H1 (cell line): Measurements from ENCODE around the gene HSF2. TPM values are rescaled to one million over a fixed set of nuclear protein-coding genes. Genes with fewer than 3 reads are reported as not detected.

Source experiments
- CTCF ChIA-PET: fragments of 300-600 bp; sonication (Branson Sonifier 250); formaldehyde crosslinking; loops from one replicate; lab custom pipeline; 2021; ENCODE audit not compliant: partially characterized antibody; lab: Charles Lee
- POLR2A ChIA-PET: fragments of 300-600 bp; sonication (Branson Sonifier 250); formaldehyde crosslinking; loops from one replicate; lab custom pipeline; 2021; ENCODE audit warnings: inconsistent platforms; ENCODE audit not compliant: partially characterized antibody; lab: Charles Lee
- DNase-seq, 2 experiments: peaks; one replicate each; pipeline versions ENCODE4 v3.0.0 to v3.0.0-alpha.2; 2010 to 2022; ENCODE audit warnings: low spot score in 2 of 2, low read depth in 1 of 2, mixed read lengths in 1 of 2
- FAIRE-seq: peaks from 2 replicates; lab custom pipeline; 2011; peaks lifted over from hg19 to GRCh38; lab: Jason Lieb, UNC
- H2AFZ ChIP-seq: 2 replicates; pipeline ENCODE4 v1.8.1; 2012; ENCODE audit warnings: low read length, inconsistent platforms
- H2AK5ac ChIP-seq: 2 replicates; pipeline ENCODE4 v1.6.1; 2013; ENCODE audit warnings: low read depth, low read length
- H2BK120ac ChIP-seq: replicated peaks from 2 replicates; pipeline ENCODE3; 2013; ENCODE audit warnings: low read depth, low read length, inconsistent platforms
- H2BK12ac ChIP-seq: 2 replicates; pipeline ENCODE4 v1.6.1; 2013; ENCODE audit warnings: low read depth, low read length
- H2BK15ac ChIP-seq: 2 replicates; pipeline ENCODE4 v1.6.1; 2013; ENCODE audit warnings: low read length
- H2BK20ac ChIP-seq: 2 replicates; pipeline ENCODE4 v1.6.1; 2013; ENCODE audit warnings: low read length
- H2BK5ac ChIP-seq: 2 replicates; pipeline ENCODE4 v1.6.1; 2013; ENCODE audit warnings: low read depth, low read length
- H3K14ac ChIP-seq: 2 replicates; pipeline ENCODE4 v1.6.1; 2013; ENCODE audit warnings: inconsistent platforms; ENCODE audit not compliant: insufficient read length
- H3K18ac ChIP-seq: 2 replicates; pipeline ENCODE4 v1.6.1; 2013; ENCODE audit warnings: low read length; ENCODE audit errors: extremely low read depth
- H3K23ac ChIP-seq: 2 replicates; pipeline ENCODE4 v1.6.1; 2013; ENCODE audit warnings: inconsistent platforms; ENCODE audit not compliant: insufficient read length
- H3K23me2 ChIP-seq: 2 replicates; pipeline ENCODE4 v1.6.1; 2013; ENCODE audit warnings: low read depth, low read length
- H3K27ac ChIP-seq: 2 replicates; pipeline ENCODE4 v1.6.1; 2011; ENCODE audit warnings: low read depth, low read length, inconsistent platforms
- H3K27me3 ChIP-seq, 4 experiments: replicated peaks in 1 of 4; 1 replicate in 1 of 4; 2 replicates in 3 of 4; pipeline versions ENCODE4 v1.6.1 to v1.8.1; 2011 to 2013; ENCODE audit warnings: low read length in 3 of 4, mild to moderate bottlenecking in 3 of 4, inconsistent platforms in 2 of 4, mixed read lengths in 2 of 4, moderate library complexity in 1 of 4; ENCODE audit not compliant: control insufficient read depth in 3 of 4, insufficient read depth in 3 of 4; ENCODE audit errors: extremely low read depth in 1 of 4
- H3K36me3 ChIP-seq, 4 experiments: 2 replicates each; pipeline versions ENCODE4 v1.6.1 to v1.8.1; 2011 to 2013; ENCODE audit warnings: mild to moderate bottlenecking in 4 of 4, low read length in 3 of 4, moderate library complexity in 2 of 4, control low read depth in 1 of 4, inconsistent platforms in 1 of 4; ENCODE audit not compliant: insufficient read depth in 4 of 4, control insufficient read depth in 2 of 4
- H3K4ac ChIP-seq: replicated peaks from 2 replicates; pipeline ENCODE3; 2013; ENCODE audit warnings: low read length, low read depth, mixed read lengths, inconsistent platforms; ENCODE audit not compliant: insufficient read length
- H3K4me1 ChIP-seq, 4 experiments: replicated peaks in 1 of 4; 1 replicate in 1 of 4; 2 replicates in 3 of 4; pipeline versions ENCODE4 v1.6.1 to v1.8.1; 2011 to 2013; ENCODE audit warnings: low read length in 3 of 4, inconsistent platforms in 2 of 4, mixed read lengths in 1 of 4; ENCODE audit not compliant: insufficient read depth in 4 of 4, control insufficient read depth in 3 of 4
- H3K4me2 ChIP-seq, 2 experiments: 2 replicates each; pipeline versions ENCODE4 v1.6.1 to v1.8.1; 2011 to 2013; ENCODE audit warnings: low read depth in 2 of 2, low read length in 2 of 2, control low read depth in 1 of 2, inconsistent platforms in 1 of 2, mild to moderate bottlenecking in 1 of 2; ENCODE audit not compliant: insufficient read depth in 1 of 2
- H3K4me3 ChIP-seq, 4 experiments: fragments of 200-600, 300-600 bp in 1 of 4; sonication (generic), shearing (Covaris generic), sonication (Bioruptor Twin) in 1 of 4; 2 replicates each; pipeline versions ENCODE4 v1.5.1 to v1.8.1; 2011 to 2016; ENCODE audit warnings: low read length in 4 of 4, low read depth in 3 of 4, control low read depth in 2 of 4, inconsistent platforms in 2 of 4, mild to moderate bottlenecking in 2 of 4, mixed read lengths in 1 of 4, moderate library complexity in 1 of 4; ENCODE audit not compliant: insufficient read depth in 2 of 4; ENCODE audit errors: extremely low read depth in 1 of 4
- H3K56ac ChIP-seq: replicated peaks from 2 replicates; pipeline ENCODE3; 2013; ENCODE audit warnings: low read depth, mild to moderate bottlenecking, mixed read lengths, low read length, inconsistent platforms; ENCODE audit not compliant: insufficient read length
- H3K79me1 ChIP-seq: 2 replicates; pipeline ENCODE4 v1.6.1; 2013; ENCODE audit warnings: low read depth, low read length, control low read depth
- H3K79me2 ChIP-seq, 2 experiments: 2 replicates each; pipeline versions ENCODE4 v1.6.1 to v1.8.1; 2012 to 2013; ENCODE audit warnings: low read length in 2 of 2, mild to moderate bottlenecking in 2 of 2, inconsistent platforms in 1 of 2; ENCODE audit not compliant: insufficient read depth in 2 of 2, control insufficient read depth in 1 of 2
- H3K9ac ChIP-seq, 4 experiments: replicated peaks in 1 of 4; 1 replicate in 1 of 4; 2 replicates in 3 of 4; pipeline versions ENCODE4 v1.6.1 to v1.8.1; 2011 to 2013; ENCODE audit warnings: low read depth in 3 of 4, low read length in 3 of 4, control low read depth in 2 of 4, mild to moderate bottlenecking in 2 of 4, moderate library complexity in 2 of 4, inconsistent platforms in 1 of 4; ENCODE audit errors: extremely low read depth in 1 of 4
- H3K9me3 ChIP-seq, 2 experiments: 2 replicates each; pipeline versions ENCODE4 v1.6.1 to v1.8.1; 2012 to 2013; ENCODE audit warnings: mild to moderate bottlenecking in 2 of 2, moderate library complexity in 2 of 2, control low read depth in 1 of 2, inconsistent platforms in 1 of 2, low read depth in 1 of 2, low read length in 1 of 2, mixed read lengths in 1 of 2; ENCODE audit not compliant: insufficient read depth in 2 of 2
- H4K20me1 ChIP-seq, 2 experiments: replicated peaks in 1 of 2; 2 replicates each; pipeline versions ENCODE3 to v1.8.1; 2011 to 2013; ENCODE audit warnings: inconsistent platforms in 2 of 2, low read length in 2 of 2, mild to moderate bottlenecking in 1 of 2; ENCODE audit not compliant: insufficient read depth in 2 of 2, control insufficient read depth in 1 of 2
- H4K5ac ChIP-seq: 2 replicates; pipeline ENCODE4 v1.6.1; 2013; ENCODE audit warnings: low read length, low read depth, mixed read lengths, inconsistent platforms; ENCODE audit not compliant: insufficient read length
- H4K8ac ChIP-seq: 2 replicates; pipeline ENCODE4 v1.8.0; 2013; ENCODE audit warnings: mild to moderate bottlenecking, moderate library complexity, low read length, inconsistent platforms; ENCODE audit not compliant: insufficient read depth; ENCODE audit errors: extremely low read depth
- H4K91ac ChIP-seq: replicated peaks from 2 replicates; pipeline ENCODE3; 2013; ENCODE audit warnings: low read length, mixed read lengths, inconsistent platforms; ENCODE audit not compliant: insufficient read length
- ATF2 ChIP-seq: IDR thresholded peaks from 2 replicates; pipeline ENCODE4 v1.6.1; 2012; ENCODE audit warnings: low read length, inconsistent platforms
- CHD2 ChIP-seq: IDR thresholded peaks from 2 replicates; pipeline ENCODE4 v1.6.1; 2012; ENCODE audit warnings: low read length, improper control_type of control experiment
- EP300 ChIP-seq, 2 experiments: IDR thresholded peaks; 1 replicate in 1 of 2; 2 replicates in 1 of 2; pipeline ENCODE4 v1.6.1; 2011 to 2012; ENCODE audit warnings: low read depth in 2 of 2, low read length in 2 of 2, mild to moderate bottlenecking in 2 of 2, borderline replicate concordance in 1 of 2, inconsistent platforms in 1 of 2, moderate library complexity in 1 of 2
- FOSL1 ChIP-seq: IDR thresholded peaks from 2 replicates; pipeline ENCODE4 v1.6.1; 2011; ENCODE audit warnings: mild to moderate bottlenecking, low read depth, low read length, moderate library complexity; ENCODE audit not compliant: insufficient read depth
- JUN ChIP-seq: IDR thresholded peaks from 2 replicates; pipeline ENCODE4 v1.6.1; 2011; ENCODE audit warnings: low read depth, mild to moderate bottlenecking, improper control_type of control experiment, low read length
- KDM1A ChIP-seq: fragments of 200-600, 300-600 bp; sonication (generic); IDR thresholded peaks from 2 replicates; pipeline ENCODE4 v1.7.1; 2016; ENCODE audit warnings: mild to moderate bottlenecking, low read length, borderline replicate concordance
- KDM5A ChIP-seq: fragments of 200-600 bp; IDR thresholded peaks from 2 replicates; pipeline ENCODE4 v1.7.1; 2012; ENCODE audit warnings: mild to moderate bottlenecking, low read length, inconsistent platforms, mixed read lengths
- PHF8 ChIP-seq: fragments of 200-600 bp; sonication (generic); conservative IDR thresholded peaks from 2 replicates; pipeline ENCODE4 v1.7.1; 2012; ENCODE audit warnings: low read depth, mild to moderate bottlenecking, inconsistent platforms, low read length, moderate library complexity
- RAD21 ChIP-seq, 2 experiments: IDR thresholded peaks in 1 of 2; conservative IDR thresholded peaks in 1 of 2; 2 replicates each; pipeline ENCODE4 v1.6.1; 2011; ENCODE audit warnings: low read depth in 2 of 2, low read length in 2 of 2, improper control_type of control experiment in 1 of 2, inconsistent platforms in 1 of 2, mild to moderate bottlenecking in 1 of 2, moderate library complexity in 1 of 2
- SAP30 ChIP-seq: fragments of 300-600 bp; sonication (generic); IDR thresholded peaks from 2 replicates; pipeline ENCODE4 v1.7.1; 2012; ENCODE audit warnings: low read length, moderate library complexity, mild to moderate bottlenecking, inconsistent platforms; ENCODE audit not compliant: insufficient read depth, insufficient replicate concordance
- SIRT6 ChIP-seq: IDR thresholded peaks from one replicate; pipeline ENCODE4 v1.7.1; 2012; ENCODE audit warnings: low read length, inconsistent platforms
- SP4 ChIP-seq: IDR thresholded peaks from 2 replicates; pipeline ENCODE4 v1.6.1; 2012; ENCODE audit warnings: low read length, inconsistent platforms
- SUZ12 ChIP-seq: fragments of 200-600 bp; sonication (generic); IDR thresholded peaks from 2 replicates; pipeline ENCODE4 v1.6.1; 2012; ENCODE audit warnings: mild to moderate bottlenecking, inconsistent platforms, low read length, moderate library complexity, mixed read lengths
- polyA plus RNA-seq, 7 experiments: library from polyadenylated mRNA; depleted of rRNA in 3 of 7; stranded (reverse) in 5 of 7; unstranded in 2 of 7; fragments of >200 nt in 5 of 7; fragments of 200-250 nt in 2 of 7; gene quantifications; 1 replicate in 5 of 7; 2 replicates in 1 of 7; 4 replicates in 1 of 7; pipeline versions ENCODE4 v1.2.1 to v1.2.3, GENCODE V29; 2011 to 2013; ENCODE audit warnings: missing spikeins in 2 of 7, mixed read lengths in 2 of 7
- total RNA-seq: library from RNA; stranded (reverse); fragmentation: NEBNext Ultra II Directional; extraction: Animal tissue kit (Norgen Biotek cat#: 25700); gene quantifications from 2 replicates; pipeline ENCODE4 v1.2.1, GENCODE V29; 2021

The HSF2 gene
- total and polyA plus RNA-seq, 2 of the 8 experiments (the other 6 are each of a cell fraction or from before 2014, with no cell fraction given): 16.3 to 18.3 TPM

GRCh38 chr6:122412001-122412400 lies 12.5 kb downstream of the HSF2 start:
- Histone ChIP-seq H3K36me3 (peaks cover 0 to 10% (median 0%) of the 10 kb centered on the region in 4 experiments; a peak in 1 of 8 replicates), H2AFZ (no peak overlapping the region), H2BK12ac (no peak overlapping the region), H3K4me3 (no peak overlapping the region), H2BK120ac (no peak overlapping the region), H2BK20ac (no peak overlapping the region), H2BK5ac (no peak overlapping the region), H4K8ac (no peak overlapping the region), H4K5ac (no peak overlapping the region), H3K27me3 (no peaks in the 10 kb centered on the region), H3K79me1 (no peaks in the 10 kb centered on the region), H3K23me2 (no peaks in the 10 kb centered on the region), H3K9ac (no peak overlapping the region), H3K4me2 (no peak overlapping the region), H3K79me2 (peaks cover 0 to 49% of the 10 kb centered on the region in 2 experiments; a peak in 2 of 4 replicates), H3K18ac (no peak overlapping the region), H3K56ac (no peak overlapping the region), H4K91ac (no peak overlapping the region), H2BK15ac (no peak overlapping the region), H4K20me1 (no peaks in the 10 kb centered on the region), H3K14ac (no peak overlapping the region), H3K9me3 (no peaks in the 10 kb centered on the region), H3K27ac (no peak overlapping the region), H3K4ac (no peak overlapping the region), H2AK5ac (no peak overlapping the region), H3K23ac (no peak overlapping the region), H3K4me1 (no peaks in the 10 kb centered on the region)
- DNase-seq (no peak), FAIRE-seq (no peak)
- CTCF ChIA-PET: interaction anchor here (1.8 kb wide), 1 partner anchor 119 kb away, joined by 4 read pairs; no protein-coding TSS in a partner anchor
- POLR2A ChIA-PET: no interaction called here
- TF ChIP-seq ATF2 (no peak), SIRT6 (no peak), JUN (no peak), EP300 (IDR thresholded peaks at IDR 0.05; ENCODE audit: borderline replicate concordance in 1 of 2, low read depth in 2 of 2, low read length in 2 of 2) (no peak), SAP30 (no peak), KDM5A (no peak), CHD2 (no peak), RAD21 (IDR thresholded peaks at IDR 0.05 in 1 of 2, conservative IDR thresholded peaks at IDR 0.05 in 1 of 2; ENCODE audit: low read depth in 2 of 2, low read length in 2 of 2) (no peak), SUZ12 (no peak), PHF8 (no peak), SP4 (no peak), FOSL1 (no peak), KDM1A (no peak)
